ENCODE measurements around the gene PARL. TPM values are rescaled to one million over a fixed set of nuclear protein-coding genes. Genes with fewer than 3 reads are reported as not detected.

Gene PARL
- total and polyA plus RNA-seq, 2 donors (not counting 3 experiments of a cell fraction or from before 2014, with no cell fraction given), result 38.8 to 48.1 TPM

DNA sequence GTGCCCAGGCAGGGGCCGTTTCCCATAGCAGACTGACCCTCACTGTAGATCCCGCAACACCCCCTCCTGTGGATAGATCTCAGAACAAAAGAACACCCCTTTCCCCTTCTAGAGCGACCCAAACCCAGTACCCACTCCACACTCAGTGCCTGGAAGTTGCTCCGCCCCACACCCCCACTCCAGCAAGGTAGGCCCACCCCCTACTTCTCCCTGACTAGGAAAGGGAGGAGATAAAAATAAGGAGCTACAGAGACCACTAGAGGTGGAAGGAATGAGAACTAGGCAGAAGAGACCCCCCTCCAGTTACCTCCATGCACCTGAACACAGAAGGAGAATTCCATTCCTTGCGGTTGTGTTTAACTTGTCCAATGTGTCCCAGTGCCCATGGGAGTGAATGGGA is 30.2 kb upstream of the PARL start:
- Histone ChIP-seq H3K4me1 (ENCODE audit: control insufficient read depth, extremely low read depth, insufficient read depth, low read length) (no peaks in the 10 kb centered on the region), H3K79me2 (ENCODE audit: control insufficient read depth, insufficient read depth, low read length) (no peaks in the 10 kb centered on the region), H3K4me2 (ENCODE audit: insufficient read depth, low read length) (no peak overlapping the region), H3K9me3 (replicated peaks; ENCODE audit: control insufficient read depth, insufficient read depth, low read length) (no peaks in the 10 kb centered on the region), H3K27me3 (ENCODE audit: control insufficient read depth in 2 of 2, insufficient read depth in 2 of 2, low read length in 2 of 2) (no peaks in the 10 kb centered on the region), H3K9me1 (replicated peaks; ENCODE audit: control insufficient read depth, extremely low read depth, insufficient read depth, low read length) (no peaks in the 10 kb centered on the region), H2AFZ (ENCODE audit: low read depth, low read length) (no peak overlapping the region), H3K4me3 (replicated peaks in 1 of 3; ENCODE audit: insufficient read depth in 1 of 3, low read depth in 1 of 3, low read length in 3 of 3) (no peak overlapping the region), H3K36me3 (ENCODE audit: control insufficient read depth in 2 of 2, extremely low read depth in 1 of 2, insufficient read depth in 2 of 2, low read length in 2 of 2) (no peaks in the 10 kb centered on the region), H3K9ac (replicated peaks; ENCODE audit: extremely low read depth, insufficient read depth, low read length) (no peak overlapping the region), H4K20me1 (replicated peaks; ENCODE audit: control insufficient read depth, extremely low read depth, insufficient read depth, low read length) (no peaks in the 10 kb centered on the region), H3K27ac (ENCODE audit: insufficient read depth, low read depth, low read length) (no peak overlapping the region)
- POLR2A ChIA-PET, result no interaction called here
- no peak for FAIRE-seq
- no peak for DNase-seq (ENCODE audit: low read depth, low spot score)
- intact Hi-C loops (cut with micrococcal nuclease) (no loop called here), dilution Hi-C loops (cut with MboI; ENCODE audit: extremely low pct_ligation_motif_present, low sequenced_read_pairs) (no loop called here)
- CTCF ChIA-PET, result interaction anchor here (1.5 to 2.2 kb wide), 2 partner anchors 10 to 19 kb away, joined by 4 to 5 read pairs; no protein-coding TSS in a partner anchor
- no TSS peak for BruUV-seq (replicated peaks)
- TF ChIP-seq MYC (IDR thresholded peaks at IDR 0.05; ENCODE audit: low read depth, low read length), result no peak
- TF ChIP-seq, protein P1, sequence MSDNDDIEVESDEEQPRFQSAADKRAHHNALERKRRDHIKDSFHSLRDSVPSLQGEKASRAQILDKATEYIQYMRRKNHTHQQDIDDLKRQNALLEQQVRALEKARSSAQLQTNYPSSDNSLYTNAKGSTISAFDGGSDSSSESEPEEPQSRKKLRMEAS (IDR thresholded peaks at IDR 0.05; ENCODE audit: insufficient read depth, insufficient read length), result no peak
- no peak for TF ChIP-seq GATA2 (IDR thresholded peaks at IDR 0.05; ENCODE audit: insufficient read depth, insufficient read length, low read depth, low read length)
- no peak for TF ChIP-seq POLR2AphosphoS5 (IDR thresholded peaks at IDR 0.05; ENCODE audit: insufficient read depth, low read depth, low read length)
- TF ChIP-seq FOS (IDR thresholded peaks at IDR 0.05; ENCODE audit: borderline replicate concordance, insufficient read depth, low read length), result no peak
- no peak for TF ChIP-seq EZH2 (IDR thresholded peaks at IDR 0.05; ENCODE audit: borderline replicate concordance, low read depth, low read length, severe bottlenecking)
- no peak for TF ChIP-seq CTCF (IDR thresholded peaks at IDR 0.05; ENCODE audit: extremely low read depth in 1 of 2, insufficient read depth in 1 of 2, low read depth in 1 of 2, low read length in 2 of 2)
- TF ChIP-seq POLR2A (IDR thresholded peaks at IDR 0.05; ENCODE audit: low read depth, low read length), result no peak
- no peak for TF ChIP-seq JUN (IDR thresholded peaks at IDR 0.05; ENCODE audit: borderline replicate concordance, insufficient read depth, insufficient read length, low read depth)

Measured in endothelial cell of umbilical vein (primary cell).